Fibroblast of mammary gland (primary cell): ENCODE measurements around the gene TMEM184A.

Experiments used
- DNase-seq: peaks from one replicate; pipeline ENCODE4 v3.0.0-alpha.2; 2010; ENCODE audit warnings: low read depth
- H3K4me3 ChIP-seq: 2 replicates; pipeline ENCODE4 v1.5.1; 2011; ENCODE audit warnings: low read depth, mild to moderate bottlenecking, low read length, moderate library complexity; ENCODE audit not compliant: control insufficient read depth
- CTCF ChIP-seq: conservative IDR thresholded peaks from 2 replicates; pipeline ENCODE4 v1.5.1; 2011; ENCODE audit warnings: low read depth, low read length, inconsistent platforms; ENCODE audit not compliant: control insufficient read depth, insufficient read depth

TMEM184A gene

GRCh38 chr7:1555813-1556543, at the start of gene TMEM184A:
Gene TMEM184A, minus strand, starts transcription at chr7:1556205. Its CDS starts 721 bp downstream, at chr7:1555484.
- TF ChIP-seq CTCF, result no peak
- H3K4me3 ChIP-seq, result no peak within 1 kb of the TSS
- DNase-seq, result no peak

GRCh38 chr7:1604383-1604782, 48.4 kb upstream of the TMEM184A start:
- no peak for TF ChIP-seq CTCF
- no peak overlapping the region for H3K4me3 ChIP-seq
- no peak for DNase-seq

GRCh38 chr7:1603346-1604225, 47.6 kb upstream of the TMEM184A start:
- no peak for TF ChIP-seq CTCF
- no peak overlapping the region for H3K4me3 ChIP-seq
- no peak for DNase-seq

- no peak for TF ChIP-seq CTCF
- DNase-seq, result no peak
- no peak overlapping the region for H3K4me3 ChIP-seq
Observed at GRCh38 chr7:1602386-1602785, 46.4 kb upstream of the TMEM184A start.

- DNase-seq, result no peak
- H3K4me3 ChIP-seq, result no peak overlapping the region
- no peak for TF ChIP-seq CTCF
Observed at GRCh38 chr7:1601956-1602355, 46.0 kb upstream of the TMEM184A start.

- H3K4me3 ChIP-seq, result no peak overlapping the region
- no peak for TF ChIP-seq CTCF
- DNase-seq, result no peak
Observed at GRCh38 chr7:1599640-1600395, 43.8 kb upstream of the TMEM184A start.
